Fibroblast of pulmonary artery (primary cell): Measurements from ENCODE around the gene AKT2.
"Not testable (repeated sequence)": the region's sequence is repeated elsewhere in the genome, so short reads cannot be mapped to it uniquely, and the experiment has no call there.

Source experiments
- DNase-seq: peaks from one replicate; pipeline ENCODE4 v3.0.0-alpha.2; 2010; ENCODE audit warnings: low read depth
- H3K4me3 ChIP-seq: replicated peaks from 2 replicates; pipeline ENCODE4 v1.5.1; 2011; ENCODE audit warnings: low read depth, mild to moderate bottlenecking, control low read depth, low read length, moderate library complexity
- TF ChIP-seq, protein P1 (sequence below): IDR thresholded peaks from 2 replicates; pipeline ENCODE4 v1.5.1; 2011; ENCODE audit warnings: mild to moderate bottlenecking, control low read depth, low read length, inconsistent platforms; ENCODE audit errors: missing control alignments

AKT2 gene

DNA sequence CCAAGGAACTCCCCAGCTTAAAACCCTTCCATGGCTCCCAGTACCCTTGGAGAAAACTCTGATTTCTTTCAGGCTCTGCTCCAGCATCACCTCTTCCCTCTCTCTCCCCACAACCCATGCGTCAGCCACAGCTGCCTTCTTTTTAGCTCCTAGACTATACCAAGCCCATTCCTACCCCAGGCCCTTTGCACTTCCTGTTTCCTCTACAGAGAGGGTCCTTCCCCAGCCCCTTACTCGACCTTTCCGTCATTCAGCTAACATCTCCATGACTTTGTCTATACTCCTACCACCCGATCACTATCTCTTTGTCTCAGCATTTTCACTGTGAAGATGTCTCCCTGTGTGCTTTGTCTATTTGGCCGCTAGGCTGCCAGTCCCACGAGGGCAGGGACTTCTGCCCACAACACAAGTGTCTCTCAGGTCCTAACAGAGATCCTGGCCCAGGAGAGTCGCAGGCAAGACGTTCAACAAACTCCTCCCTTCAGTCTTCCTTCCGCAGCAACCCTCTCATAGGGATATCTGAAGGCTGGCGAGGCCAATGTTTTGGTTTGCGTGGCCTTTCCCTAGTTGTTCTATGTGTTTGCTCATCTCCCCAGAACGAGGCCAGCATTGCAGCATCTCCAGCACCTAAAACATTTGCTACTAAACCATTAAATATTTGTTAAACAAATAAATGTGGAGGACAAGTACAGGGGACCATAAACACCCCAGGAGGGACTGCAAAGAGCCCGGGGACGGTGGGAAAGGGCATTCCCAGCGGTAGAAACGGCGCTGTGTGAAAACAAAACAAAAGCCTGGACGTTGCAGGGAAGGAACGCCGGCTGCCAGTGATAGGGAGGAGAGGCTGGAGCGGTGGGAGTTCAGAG is 59.5 kb downstream of the AKT2 start:
- H3K4me3 ChIP-seq = peak overlapping the region; percentile 22
- TF ChIP-seq, protein P1, sequence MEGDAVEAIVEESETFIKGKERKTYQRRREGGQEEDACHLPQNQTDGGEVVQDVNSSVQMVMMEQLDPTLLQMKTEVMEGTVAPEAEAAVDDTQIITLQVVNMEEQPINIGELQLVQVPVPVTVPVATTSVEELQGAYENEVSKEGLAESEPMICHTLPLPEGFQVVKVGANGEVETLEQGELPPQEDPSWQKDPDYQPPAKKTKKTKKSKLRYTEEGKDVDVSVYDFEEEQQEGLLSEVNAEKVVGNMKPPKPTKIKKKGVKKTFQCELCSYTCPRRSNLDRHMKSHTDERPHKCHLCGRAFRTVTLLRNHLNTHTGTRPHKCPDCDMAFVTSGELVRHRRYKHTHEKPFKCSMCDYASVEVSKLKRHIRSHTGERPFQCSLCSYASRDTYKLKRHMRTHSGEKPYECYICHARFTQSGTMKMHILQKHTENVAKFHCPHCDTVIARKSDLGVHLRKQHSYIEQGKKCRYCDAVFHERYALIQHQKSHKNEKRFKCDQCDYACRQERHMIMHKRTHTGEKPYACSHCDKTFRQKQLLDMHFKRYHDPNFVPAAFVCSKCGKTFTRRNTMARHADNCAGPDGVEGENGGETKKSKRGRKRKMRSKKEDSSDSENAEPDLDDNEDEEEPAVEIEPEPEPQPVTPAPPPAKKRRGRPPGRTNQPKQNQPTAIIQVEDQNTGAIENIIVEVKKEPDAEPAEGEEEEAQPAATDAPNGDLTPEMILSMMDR = no peak
- no peak for DNase-seq

DNA sequence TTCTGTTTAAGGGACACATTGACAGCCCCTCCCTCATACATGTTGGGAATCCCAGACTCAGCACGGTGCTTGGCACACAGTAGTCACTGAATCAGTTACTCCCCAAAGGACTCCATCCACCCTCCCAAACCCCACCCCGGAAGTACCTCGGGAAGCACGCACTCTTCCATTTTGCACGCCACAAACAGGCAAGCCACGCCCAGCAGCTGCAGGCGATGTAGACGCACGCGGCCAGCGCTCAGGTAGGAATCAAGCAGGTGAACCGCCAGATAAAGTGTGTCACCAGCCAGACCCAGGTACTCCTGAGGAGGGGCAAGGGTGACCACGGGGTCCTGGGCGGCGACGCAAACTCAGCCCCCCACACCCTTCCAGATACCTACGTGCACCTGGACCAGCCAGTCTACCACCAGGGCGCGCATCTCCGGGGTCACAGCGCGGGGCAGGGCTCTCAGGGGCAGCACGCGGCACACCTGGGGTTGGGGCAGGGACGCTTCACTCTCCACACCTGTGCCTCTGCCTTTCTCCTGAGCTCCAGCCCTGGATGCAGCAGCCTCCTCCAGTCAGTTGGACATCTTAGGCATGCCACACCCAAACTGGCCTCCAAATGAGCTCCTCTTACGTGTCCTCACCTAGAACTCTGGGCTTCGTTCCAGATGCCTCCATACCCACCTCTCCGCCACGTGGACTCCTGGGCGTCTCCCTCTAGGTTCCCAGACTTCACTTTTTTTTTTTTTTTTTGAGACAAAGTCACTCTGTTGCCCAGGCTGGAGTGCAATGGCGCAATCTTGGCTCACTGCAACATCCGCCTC is 60.6 kb downstream of the AKT2 start:
- no peak overlapping the region for H3K4me3 ChIP-seq
- no peak for DNase-seq
- TF ChIP-seq, protein P1 = no peak

DNA sequence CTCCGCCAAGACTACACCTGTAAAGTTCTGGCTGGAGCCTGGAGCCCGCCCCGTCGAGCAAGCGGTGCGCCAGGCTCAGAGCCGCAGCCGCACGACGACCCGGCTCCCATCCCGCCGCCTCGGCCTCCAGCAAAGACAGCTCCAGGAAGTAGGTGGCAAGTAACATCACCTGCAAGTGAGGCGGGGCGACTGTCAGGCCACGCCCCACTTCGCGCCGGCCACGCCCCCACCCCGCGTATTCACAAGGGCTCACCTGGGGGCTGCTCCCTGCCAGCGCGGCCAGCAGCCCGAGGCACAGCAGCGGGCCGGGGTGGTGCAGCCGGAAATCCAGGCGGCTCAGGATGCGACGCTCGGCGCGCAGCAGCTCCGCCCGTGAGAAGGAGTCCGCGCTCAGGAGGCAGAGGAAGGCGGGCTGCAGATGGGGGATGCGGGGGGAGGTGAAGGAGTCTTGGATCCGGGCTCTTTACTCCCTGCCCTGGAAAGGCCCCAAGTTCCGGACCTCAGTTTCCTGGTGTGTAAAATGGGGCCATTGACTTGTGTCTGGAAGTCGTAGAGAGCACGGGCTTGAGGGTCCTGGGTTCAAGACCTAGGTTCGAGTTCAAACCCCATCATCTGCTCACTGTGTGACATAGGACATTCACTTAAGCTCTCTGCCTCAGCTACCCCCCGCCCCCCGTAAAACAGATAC is 61.9 kb downstream of the AKT2 start:
- H3K4me3 ChIP-seq = no peak overlapping the region
- TF ChIP-seq, protein P1 = no peak
- DNase-seq = no peak

DNA sequence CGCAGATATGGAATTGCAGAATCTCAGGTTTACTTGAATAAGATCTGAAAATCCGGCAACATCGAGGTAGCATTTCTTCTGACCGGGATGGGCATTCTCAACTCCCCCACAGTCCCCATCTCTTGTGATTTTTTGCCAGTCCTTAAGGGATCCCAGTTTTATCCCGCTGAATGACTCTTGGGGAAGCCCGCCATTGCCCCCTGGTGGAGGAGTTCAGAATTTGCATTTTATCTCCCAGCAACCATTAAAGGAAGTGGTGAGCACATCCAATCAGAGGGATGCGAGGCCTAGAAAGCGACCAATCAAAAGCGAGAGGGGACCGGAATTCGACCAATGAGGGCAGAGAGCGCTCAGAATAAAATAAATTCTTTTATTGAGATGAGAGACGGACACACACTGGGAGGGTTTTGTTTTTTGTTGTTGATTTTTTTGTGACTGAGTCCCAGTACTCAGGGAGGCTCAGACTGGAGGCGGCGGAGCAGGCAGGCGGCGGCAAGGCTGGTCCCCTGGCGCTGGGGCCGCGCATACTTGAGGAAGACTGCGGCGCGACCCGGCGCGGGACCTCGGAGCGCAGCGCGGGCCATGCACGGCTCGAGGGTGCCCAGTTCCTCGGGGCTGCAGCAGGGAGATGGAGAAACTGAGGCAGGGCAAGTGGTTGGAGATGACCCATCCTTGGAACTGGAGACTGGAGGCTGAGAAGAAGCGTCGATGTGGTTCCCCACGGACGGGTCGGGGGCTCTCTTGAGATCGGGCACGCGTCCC is 63.1 kb downstream of the AKT2 start:
- TF ChIP-seq, protein P1 = peak; percentile 80
- no peak overlapping the region for H3K4me3 ChIP-seq
- peak; percentile 95 for DNase-seq

DNA sequence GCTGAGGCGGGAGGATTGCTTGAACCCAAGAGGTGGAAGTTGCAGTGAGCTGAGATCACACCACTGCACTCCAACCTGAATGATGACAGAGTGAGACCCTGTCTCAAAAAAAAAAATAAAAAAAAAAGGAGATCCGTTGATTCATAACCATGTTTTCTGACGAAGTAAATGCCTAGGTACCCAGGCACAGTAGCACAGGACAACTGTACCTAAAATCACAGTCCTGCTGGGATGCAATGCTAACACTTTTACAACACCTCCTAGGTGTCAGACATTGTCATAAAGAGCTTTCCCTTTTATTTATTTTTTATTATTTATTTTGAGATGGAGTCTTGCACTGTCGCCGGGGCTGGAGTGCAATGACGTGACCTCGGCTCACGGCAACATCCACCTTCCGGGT is 64.5 kb downstream of the AKT2 start:
- no peak overlapping the region for H3K4me3 ChIP-seq
- TF ChIP-seq, protein P1 = no peak
- DNase-seq = no peak

DNA sequence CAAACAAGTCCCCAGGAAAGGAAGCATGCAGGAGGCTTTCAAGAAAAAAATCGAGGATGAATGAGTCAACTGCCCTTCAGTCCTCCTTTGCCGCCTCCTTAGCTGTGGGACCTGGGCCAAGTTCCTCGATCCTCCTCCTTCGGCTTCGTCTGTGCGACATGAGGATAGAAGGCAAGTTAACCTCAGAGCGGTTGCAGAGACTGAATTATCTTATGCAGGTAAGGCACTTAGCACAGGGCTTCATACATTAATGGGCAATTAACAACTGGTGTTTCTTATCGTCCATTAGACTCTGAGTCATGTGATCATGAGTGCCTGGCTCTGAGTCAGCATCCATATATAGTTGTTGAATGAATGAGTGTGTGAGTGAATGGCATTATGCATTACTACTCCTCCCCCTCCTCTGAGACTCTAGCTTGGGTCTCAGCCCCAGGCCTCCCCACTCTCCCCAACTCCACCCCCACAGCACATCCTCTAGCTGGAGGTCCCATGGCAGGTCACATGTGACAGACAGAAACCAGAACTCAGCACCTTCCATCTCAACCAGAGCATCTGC is 65.3 kb downstream of the AKT2 start:
- DNase-seq = peak; percentile 75
- TF ChIP-seq, protein P1 = no peak
- peak overlapping the region; percentile 47 for H3K4me3 ChIP-seq

DNA sequence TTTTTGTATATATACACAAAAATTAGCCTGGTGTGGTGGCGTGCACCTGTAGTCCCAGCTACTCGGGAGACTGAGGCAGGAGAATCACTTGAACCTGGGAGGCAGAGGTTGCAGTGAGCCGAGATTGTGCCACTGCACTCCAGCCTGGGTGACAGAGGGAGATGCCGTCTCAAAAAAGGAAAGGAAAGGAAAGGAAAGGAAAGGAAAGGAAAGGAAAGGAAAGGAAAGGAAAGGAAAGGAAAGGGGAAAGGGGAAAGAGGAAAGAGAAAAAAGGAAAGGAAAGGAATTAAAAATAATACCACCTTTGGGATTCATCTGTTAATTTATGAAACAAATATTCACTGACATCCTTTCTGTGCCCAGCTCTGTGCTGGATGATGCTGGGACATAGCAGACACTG is 66.1 kb downstream of the AKT2 start:
- DNase-seq, H3K4me3 ChIP-seq: not testable (repeated sequence)
